Left ventricle myocardium superior (tissue), 1 donor: ENCODE measurements around the gene TOMM40L. TPM values are rescaled to one million over a fixed set of nuclear protein-coding genes. Genes with fewer than 3 reads are reported as not detected.

ENCODE experiments used
- ATAC-seq: fragments of 200-7000 bp; cut with Tn5 transposase; one replicate; pipeline ENCODE4 v1.9.1; 2020; ENCODE audit warnings: mild to moderate bottlenecking, moderate library complexity
- DNase-seq: peaks from one replicate; pipeline ENCODE4 v3.0.0-alpha.2; 2020
- intact Hi-C: fragments of 100-400 bp; cut with micrococcal nuclease; formaldehyde crosslinking; loops from one replicate; pipeline ENCODE4 v1.11.0; 2022
- long read RNA-seq: library from polyadenylated mRNA; unstranded; transcript quantifications from one replicate; pipeline ENCODE4 v2.0.0, GENCODE V29; 2021
- total RNA-seq: library from RNA; stranded (reverse); fragmentation: NEBNext Ultra II Directional; extraction: Animal tissue kit (Norgen Biotek cat#: 25700); gene quantifications from one replicate; pipeline ENCODE4 v1.2.1, GENCODE V29; 2021
- donor health status: DM: no; HTN: yes; CAD: no; lungs with severe emphysema.

TOMM40L gene
- total RNA-seq: 41.8 TPM
- long read RNA-seq, transcript TOMM40L-202 (10 exons, 2,708 nt): major isoform, 21 of 51 reads
- long read RNA-seq, partial matches to known transcripts: 6 of 51 reads
- long read RNA-seq, other reads (novel, unspliced or antisense): 19 of 51 reads

- peak; percentile 90 for DNase-seq
- intact Hi-C loops: loop anchor here (10.0 kb wide), 2 partner anchors 79 to 159 kb away; partner anchors contain the start of gene MPZ
- ATAC-seq: peak; percentile 96
These were observed at the start of gene TOMM40L for GRCh38 chr1:161225534-161226319. Gene TOMM40L, plus strand, starts transcription at chr1:161226060. Its CDS starts 430 bp downstream, at chr1:161226490.

- intact Hi-C loops: no loop called here
- DNase-seq: no peak
- no peak for ATAC-seq
These were observed 49.3 kb upstream of the TOMM40L start for GRCh38 chr1:161176468-161177111.

- DNase-seq (peak; percentile 94), ATAC-seq (peak; percentile 96)
- intact Hi-C loops: no loop called here
These were observed 48.5 kb upstream of the TOMM40L start, which contains the start of gene B4GALT3 for GRCh38 chr1:161177112-161177935. Gene B4GALT3, minus strand, starts transcription at chr1:161177507. Its CDS starts 1,447 bp downstream, at chr1:161176060.

- DNase-seq: no peak
- no peak for ATAC-seq
- intact Hi-C loops: no loop called here
These were observed 48.0 kb upstream of the TOMM40L start for GRCh38 chr1:161177936-161178244.

- intact Hi-C loops: no loop called here
- DNase-seq: no peak
- ATAC-seq: no peak
These were observed 46.2 kb upstream of the TOMM40L start for GRCh38 chr1:161179698-161180097.

GRCh38 chr1:161180639-161181038, 45.2 kb upstream of the TOMM40L start:
- intact Hi-C loops: no loop called here
- ATAC-seq: no peak

GRCh38 chr1:161182214-161182613, 43.6 kb upstream of the TOMM40L start:
- intact Hi-C loops: no loop called here

More at GRCh38 chr1:161180639-161181038, 45.2 kb upstream of the TOMM40L start:
- DNase-seq: no peak

GRCh38 chr1:161185282-161185682, 40.6 kb upstream of the TOMM40L start:
- DNase-seq (peak; percentile 73), ATAC-seq (peak; percentile 86)
- intact Hi-C loops: loop anchor here (2.0 kb wide), 1 partner anchor 16 kb away; no protein-coding TSS in a partner anchor

More at GRCh38 chr1:161182214-161182613, 43.6 kb upstream of the TOMM40L start:
- ATAC-seq: no peak
- DNase-seq: no peak

- ATAC-seq: peak; percentile 46
- intact Hi-C loops: loop anchor here (2.0 kb wide), 1 partner anchor 15 kb away; no protein-coding TSS in a partner anchor
- DNase-seq: no peak
These were observed 40.0 kb upstream of the TOMM40L start for GRCh38 chr1:161185732-161186311.

GRCh38 chr1:161187311-161187710, 38.5 kb upstream of the TOMM40L start:
- intact Hi-C loops: no loop called here
- ATAC-seq: no peak
- DNase-seq: no peak

GRCh38 chr1:161188381-161188780, 37.5 kb upstream of the TOMM40L start:
- DNase-seq (no peak), ATAC-seq (no peak)
- intact Hi-C loops: no loop called here

- DNase-seq (no peak), ATAC-seq (no peak)
- intact Hi-C loops: no loop called here
These were observed 36.8 kb upstream of the TOMM40L start for GRCh38 chr1:161189036-161189435.

GRCh38 chr1:161190962-161191521, 34.8 kb upstream of the TOMM40L start:
- no peak for ATAC-seq
- DNase-seq: no peak
- intact Hi-C loops: no loop called here

GRCh38 chr1:161191971-161192370, 33.9 kb upstream of the TOMM40L start:
- no peak for ATAC-seq
- intact Hi-C loops: no loop called here
- DNase-seq: no peak

GRCh38 chr1:161192476-161193465, 33.1 kb upstream of the TOMM40L start:
- peak; percentile 50 for DNase-seq
- intact Hi-C loops: no loop called here

GRCh38 chr1:161193561-161194235, 32.2 kb upstream of the TOMM40L start:
- ATAC-seq: no peak
- DNase-seq: no peak
- intact Hi-C loops: no loop called here

More at GRCh38 chr1:161192476-161193465, 33.1 kb upstream of the TOMM40L start:
- peak; percentile 62 for ATAC-seq

- intact Hi-C loops: no loop called here
- ATAC-seq (no peak), DNase-seq (no peak)
These were observed 30.7 kb upstream of the TOMM40L start for GRCh38 chr1:161195171-161195570.
